ENCODE measurements around the gene ZMYND15.

DNA sequence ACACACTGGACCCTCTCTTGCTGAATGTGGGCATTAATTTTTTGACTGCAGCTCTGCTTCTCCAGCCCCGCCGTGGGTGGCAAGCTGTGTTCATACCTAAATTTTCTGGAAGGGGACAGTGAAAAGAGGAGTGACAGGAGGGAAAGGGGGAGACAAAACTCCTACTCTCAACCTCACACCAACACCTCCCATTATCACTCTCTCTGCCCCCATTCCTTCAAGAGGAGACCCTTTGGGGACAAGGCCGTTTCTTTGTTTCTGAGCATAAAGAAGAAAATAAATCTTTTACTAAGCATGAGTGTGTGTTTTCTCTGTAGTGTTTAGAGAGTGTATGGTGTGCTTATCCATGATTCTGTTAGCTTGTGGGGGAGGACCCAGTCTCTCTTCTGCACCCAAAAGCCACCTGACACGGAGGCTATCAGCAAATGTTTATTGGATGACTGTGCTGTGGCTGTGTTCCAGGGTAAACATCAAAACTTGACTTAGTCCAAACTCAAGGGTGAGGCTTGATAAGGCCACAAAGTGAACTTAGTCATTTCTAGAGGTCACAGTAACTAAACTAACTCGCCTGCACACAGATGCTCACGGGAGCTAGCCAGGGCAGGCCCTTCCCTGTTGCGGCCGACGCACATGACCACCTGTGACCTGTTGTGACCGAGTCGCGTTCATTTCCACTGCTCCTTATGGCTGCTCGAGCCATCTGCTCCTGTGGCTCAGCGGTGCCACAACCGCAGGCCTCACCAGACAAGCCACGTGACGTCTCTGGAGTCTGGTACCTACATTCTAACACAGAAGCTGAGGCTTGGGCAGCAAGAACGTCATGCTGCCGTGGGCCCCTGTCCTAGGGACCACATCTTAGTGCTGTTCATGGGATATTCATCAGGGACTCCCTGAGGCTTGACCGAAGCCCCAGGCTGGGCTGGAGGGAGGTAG lies 18.2 kb upstream of the ZMYND15 start:
- TF ChIP-seq, protein P1, sequence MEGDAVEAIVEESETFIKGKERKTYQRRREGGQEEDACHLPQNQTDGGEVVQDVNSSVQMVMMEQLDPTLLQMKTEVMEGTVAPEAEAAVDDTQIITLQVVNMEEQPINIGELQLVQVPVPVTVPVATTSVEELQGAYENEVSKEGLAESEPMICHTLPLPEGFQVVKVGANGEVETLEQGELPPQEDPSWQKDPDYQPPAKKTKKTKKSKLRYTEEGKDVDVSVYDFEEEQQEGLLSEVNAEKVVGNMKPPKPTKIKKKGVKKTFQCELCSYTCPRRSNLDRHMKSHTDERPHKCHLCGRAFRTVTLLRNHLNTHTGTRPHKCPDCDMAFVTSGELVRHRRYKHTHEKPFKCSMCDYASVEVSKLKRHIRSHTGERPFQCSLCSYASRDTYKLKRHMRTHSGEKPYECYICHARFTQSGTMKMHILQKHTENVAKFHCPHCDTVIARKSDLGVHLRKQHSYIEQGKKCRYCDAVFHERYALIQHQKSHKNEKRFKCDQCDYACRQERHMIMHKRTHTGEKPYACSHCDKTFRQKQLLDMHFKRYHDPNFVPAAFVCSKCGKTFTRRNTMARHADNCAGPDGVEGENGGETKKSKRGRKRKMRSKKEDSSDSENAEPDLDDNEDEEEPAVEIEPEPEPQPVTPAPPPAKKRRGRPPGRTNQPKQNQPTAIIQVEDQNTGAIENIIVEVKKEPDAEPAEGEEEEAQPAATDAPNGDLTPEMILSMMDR (conservative IDR thresholded peaks at IDR 0.05; ENCODE audit: low read depth in 2 of 2), result no peak
- TF ChIP-seq EZH2phosphoT487 (IDR thresholded peaks at IDR 0.05; ENCODE audit: unreplicated experiment) (no peak), POLR2AphosphoS5 (IDR thresholded peaks at IDR 0.05; ENCODE audit: low read depth) (no peak), CREB1 (CRISPR knock-in tag; IDR thresholded peaks at IDR 0.05; ENCODE audit: low read depth) (no peak)
- TF ChIP-seq, protein P2, sequence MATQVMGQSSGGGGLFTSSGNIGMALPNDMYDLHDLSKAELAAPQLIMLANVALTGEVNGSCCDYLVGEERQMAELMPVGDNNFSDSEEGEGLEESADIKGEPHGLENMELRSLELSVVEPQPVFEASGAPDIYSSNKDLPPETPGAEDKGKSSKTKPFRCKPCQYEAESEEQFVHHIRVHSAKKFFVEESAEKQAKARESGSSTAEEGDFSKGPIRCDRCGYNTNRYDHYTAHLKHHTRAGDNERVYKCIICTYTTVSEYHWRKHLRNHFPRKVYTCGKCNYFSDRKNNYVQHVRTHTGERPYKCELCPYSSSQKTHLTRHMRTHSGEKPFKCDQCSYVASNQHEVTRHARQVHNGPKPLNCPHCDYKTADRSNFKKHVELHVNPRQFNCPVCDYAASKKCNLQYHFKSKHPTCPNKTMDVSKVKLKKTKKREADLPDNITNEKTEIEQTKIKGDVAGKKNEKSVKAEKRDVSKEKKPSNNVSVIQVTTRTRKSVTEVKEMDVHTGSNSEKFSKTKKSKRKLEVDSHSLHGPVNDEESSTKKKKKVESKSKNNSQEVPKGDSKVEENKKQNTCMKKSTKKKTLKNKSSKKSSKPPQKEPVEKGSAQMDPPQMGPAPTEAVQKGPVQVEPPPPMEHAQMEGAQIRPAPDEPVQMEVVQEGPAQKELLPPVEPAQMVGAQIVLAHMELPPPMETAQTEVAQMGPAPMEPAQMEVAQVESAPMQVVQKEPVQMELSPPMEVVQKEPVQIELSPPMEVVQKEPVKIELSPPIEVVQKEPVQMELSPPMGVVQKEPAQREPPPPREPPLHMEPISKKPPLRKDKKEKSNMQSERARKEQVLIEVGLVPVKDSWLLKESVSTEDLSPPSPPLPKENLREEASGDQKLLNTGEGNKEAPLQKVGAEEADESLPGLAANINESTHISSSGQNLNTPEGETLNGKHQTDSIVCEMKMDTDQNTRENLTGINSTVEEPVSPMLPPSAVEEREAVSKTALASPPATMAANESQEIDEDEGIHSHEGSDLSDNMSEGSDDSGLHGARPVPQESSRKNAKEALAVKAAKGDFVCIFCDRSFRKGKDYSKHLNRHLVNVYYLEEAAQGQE (IDR thresholded peaks at IDR 0.05; ENCODE audit: unreplicated experiment), result no peak

All from GM23338 (cell line).